Psoas muscle (tissue), 8 donors: ENCODE measurements around the gene EXOC3L1. TPM values are rescaled to one million over a fixed set of nuclear protein-coding genes. Genes with fewer than 3 reads are reported as not detected.

Experiments
- ATAC-seq, 4 donors: fragments of 200-7000 bp; cut with Tn5 transposase; one replicate each; pipeline ENCODE4 v1.9.1; 2020; ENCODE audit warnings: moderate library complexity in 3 of 4, mild to moderate bottlenecking in 2 of 4
- DNase-seq, 2 donors: peaks; one replicate each; pipeline ENCODE4 v3.0.0-alpha.2; 2020
- H3K27ac ChIP-seq: fragments of 200-600 bp; one replicate; pipeline ENCODE4 v1.8.0; 2022
- H3K27me3 ChIP-seq, 3 donors: fragments of 200-600 bp in 1 of 3; one replicate each; pipeline versions ENCODE4 v1.6.1 to v1.8.0; 2013 to 2022; ENCODE audit warnings: low read length in 2 of 3, mild to moderate bottlenecking in 2 of 3, moderate library complexity in 1 of 3; ENCODE audit not compliant: insufficient read depth in 3 of 3
- H3K36me3 ChIP-seq, 2 donors: fragments of 200-600 bp in 1 of 2; one replicate each; pipeline versions ENCODE4 v1.6.1 to v1.8.0; 2013 to 2022; ENCODE audit warnings: low read depth in 1 of 2, mild to moderate bottlenecking in 1 of 2, moderate library complexity in 1 of 2; ENCODE audit not compliant: insufficient read depth in 1 of 2
- H3K4me1 ChIP-seq: fragments of 200-600 bp; one replicate; pipeline ENCODE4 v1.8.0; 2022
- H3K4me3 ChIP-seq: fragments of 200-600 bp; one replicate; pipeline ENCODE4 v1.8.0; 2022; ENCODE audit warnings: mild to moderate bottlenecking
- H3K9me3 ChIP-seq: fragments of 200-600 bp; one replicate; pipeline ENCODE4 v1.8.0; 2022
- CTCF ChIP-seq: fragments of 200-600 bp; IDR thresholded peaks from one replicate; pipeline ENCODE4 v1.8.0; 2022; ENCODE audit warnings: antibody characterized with exemption
- WGBS, 3 donors: extraction: QIAGEN DNeasy Blood & Tissue Kit; methylation state at CpG; one replicate each; pipeline versions ENCODE4 v1.1.6 to v1.1.7; 2013; 5-methylcytosine and 5-hydroxymethylcytosine counted together
- intact Hi-C, 2 donors: fragments of 100-400 bp; cut with DNase I; formaldehyde crosslinking; loops; one replicate each; pipeline versions ENCODE4 v1.11.0 to v1.14.2; 2022
- polyA plus RNA-seq, 3 donors: library from polyadenylated mRNA; stranded (reverse); fragments of 200-250 nt; gene quantifications; one replicate each; pipeline ENCODE4 v1.2.3, GENCODE V29; 2013
- total RNA-seq, 4 donors: library from RNA; stranded (reverse); fragmentation: NEBNext Ultra II Directional in 2 of 4; extraction: Animal tissue kit (Norgen Biotek cat#: 25700) in 2 of 4; gene quantifications; one replicate each; pipeline versions ENCODE4 v1.2.1 to v1.2.4, GENCODE V29; 2021 to 2023
- donor health status: healthy with polysubstance abuse.
- donor health status: DM: no; HTN: no; CAD: no; lungs with moderate emphysema.
- donor health status: Bipolar disorder and iron deficiency.
- donor health status: healthy.
- donor health status: DM: yes; HTN: yes; CAD: no.
- donor health status: DM: no; HTN: no; CAD: no.
- donor health status: DM: no; HTN: no; CAD: no.
- donor health status: DM: yes; HTN: yes; CAD: no.

EXOC3L1 gene
- total and polyA plus RNA-seq, 7 donors = 0.84 to 3.4 (median 1.2) TPM

DNA sequence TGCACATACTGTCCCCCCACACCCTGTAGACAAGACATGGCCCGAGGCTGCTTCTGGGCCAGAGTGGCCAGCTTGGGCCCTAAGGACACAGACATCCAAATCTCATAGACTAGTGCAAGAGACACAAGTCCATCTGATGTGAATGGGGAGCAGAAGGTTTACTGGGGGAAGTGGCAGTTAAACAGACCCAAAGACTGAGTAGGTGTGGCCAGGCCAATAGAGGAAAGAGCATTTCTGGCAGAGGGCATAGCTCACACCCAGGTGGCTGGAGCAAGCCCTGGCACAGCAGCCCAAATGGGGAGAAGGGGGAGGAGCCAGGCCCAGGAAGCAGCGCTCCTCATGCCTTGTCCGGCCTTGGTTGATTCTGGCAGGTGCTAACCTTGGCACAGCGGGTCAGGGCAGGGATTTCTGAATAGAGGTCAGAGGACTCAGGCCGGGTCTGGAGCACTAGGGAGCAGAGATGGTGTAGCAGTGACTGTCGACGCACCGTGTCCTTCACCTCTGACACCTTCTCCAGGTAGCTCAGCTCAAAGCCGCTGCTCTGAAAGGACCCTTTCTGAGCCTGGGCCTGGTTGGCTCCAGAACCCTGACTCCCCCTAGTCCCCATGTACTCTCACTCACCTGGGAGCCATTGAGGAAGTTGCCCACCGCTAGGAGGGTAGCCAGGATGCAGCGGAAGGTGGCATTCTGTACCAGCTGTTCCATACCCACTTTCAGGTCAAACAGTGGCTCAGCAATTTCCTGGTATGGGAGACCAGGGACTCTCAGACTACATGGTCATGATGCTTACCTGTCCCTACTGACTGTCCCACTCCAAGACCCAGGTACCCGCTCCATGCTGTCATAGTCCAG is 41.1 kb upstream of the EXOC3L1 start:
- DNase-seq (peak in 1 of 2 donors; percentile 61), ATAC-seq (no peak)
- WGBS, 3 donors = 48 to 68% (median 59%) methylated on average over 12 of the region's 12 CpGs
- Histone ChIP-seq H3K36me3 (peaks cover 6 to 82% of the 10 kb centered on the region in 2 donors), H3K4me3 (no peak overlapping the region), H3K9me3 (no peaks in the 10 kb centered on the region), H3K27ac (peak overlapping the region; percentile 33), H3K4me1 (peaks cover 11% of the 10 kb centered on the region), H3K27me3 (no peaks in the 10 kb centered on the region)
- TF ChIP-seq CTCF = no peak
- intact Hi-C loops = no loop called here

- no peak for ATAC-seq
- TF ChIP-seq CTCF = no peak
- no peaks in the 10 kb centered on the region for H3K27me3 ChIP-seq
- peak in 1 of 2 donors; percentile 53 for DNase-seq
- intact Hi-C loops = loop anchor here in 1 of 2 donors (5.0 kb wide), 1 partner anchor 38 kb away; the partner anchor contains the start of genes E2F4 and EXOC3L1
- H3K4me1 ChIP-seq = peaks cover 16% of the 10 kb centered on the region
- no peaks in the 10 kb centered on the region for H3K9me3 ChIP-seq
- H3K4me3 ChIP-seq = no peak overlapping the region
- H3K27ac ChIP-seq = peak overlapping the region; percentile 33
- 82 to 87% (median 86%) methylated on average over 32 of the region's 32 CpGs for WGBS, 3 donors
- H3K36me3 ChIP-seq = peaks cover 6 to 73% of the 10 kb centered on the region in 2 donors
Measured at GRCh38 chr16:67229906-67230808, 40.2 kb upstream of the EXOC3L1 start.

DNA sequence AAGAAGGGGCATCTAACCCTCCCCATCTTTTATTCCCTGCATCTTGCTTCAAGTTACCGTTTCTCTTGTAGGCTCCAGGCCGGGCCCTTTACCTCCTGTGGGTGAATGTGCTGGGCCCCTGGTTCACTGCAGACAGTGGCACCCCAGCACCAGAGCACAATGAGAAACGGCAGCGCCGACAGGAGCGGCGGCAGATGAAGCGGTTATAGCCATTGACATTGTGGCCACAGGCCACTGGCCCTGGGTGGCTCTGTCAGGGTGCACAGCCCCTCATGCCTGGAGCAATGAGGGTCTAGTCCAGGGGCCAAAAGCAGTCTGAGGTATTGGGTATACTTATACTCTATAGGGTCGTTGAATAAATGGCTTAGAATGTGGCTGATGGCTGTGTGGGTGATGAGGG is 39.0 kb upstream of the EXOC3L1 start:
- WGBS, 3 donors = 78 to 90% (median 80%) methylated on average over 9 of the region's 9 CpGs
- intact Hi-C loops = loop anchor here in 1 of 2 donors (5.0 kb wide), 1 partner anchor 37 kb away; the partner anchor contains the start of genes E2F4 and EXOC3L1
- Histone ChIP-seq H3K27ac (no peak overlapping the region), H3K27me3 (no peaks in the 10 kb centered on the region), H3K4me1 (peaks cover 16% of the 10 kb centered on the region), H3K4me3 (no peak overlapping the region), H3K9me3 (no peaks in the 10 kb centered on the region), H3K36me3 (peaks cover 6 to 60% of the 10 kb centered on the region in 2 donors)
- no peak for TF ChIP-seq CTCF
- peak in 1 of 2 donors; percentile 45 for DNase-seq
- no peak for ATAC-seq

DNA sequence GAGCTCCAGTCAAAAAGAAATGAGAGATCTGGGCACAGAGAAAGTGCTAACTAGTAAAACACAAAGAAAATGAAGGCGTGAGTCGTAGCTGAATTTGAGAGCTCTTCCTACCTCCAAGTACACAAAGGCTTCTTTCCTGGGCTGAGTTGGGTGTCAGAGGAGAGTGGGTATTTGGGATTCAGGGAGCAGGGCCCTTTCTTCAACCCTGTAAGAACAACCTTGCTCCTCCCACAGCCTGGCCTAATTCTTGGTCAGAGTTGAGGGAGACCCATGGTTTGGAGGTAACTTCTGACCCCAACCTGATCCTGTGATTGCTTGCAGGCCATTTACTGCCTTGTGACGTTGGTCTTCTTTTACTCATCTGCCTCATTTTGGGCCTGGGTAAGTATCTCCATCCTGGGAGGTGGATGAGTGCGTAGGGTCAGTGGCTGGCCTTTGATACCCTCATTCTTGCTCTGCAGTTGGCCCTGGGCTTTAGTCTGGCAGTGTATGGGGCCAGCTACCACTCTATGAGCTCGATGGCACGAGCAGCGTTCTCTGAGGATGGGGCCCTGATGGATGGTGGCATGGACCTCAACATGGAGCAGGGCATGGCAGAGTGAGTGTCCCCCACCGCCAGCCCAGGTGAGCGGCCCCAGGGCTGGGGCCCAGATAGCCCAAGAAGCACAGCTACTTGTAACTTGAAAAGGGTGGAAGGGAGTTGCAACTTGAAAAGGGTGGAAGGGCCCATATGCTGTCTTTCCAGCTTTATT is 38.3 kb upstream of the EXOC3L1 start:
- no peak for TF ChIP-seq CTCF
- H3K27ac ChIP-seq = peak overlapping the region; percentile 83
- ATAC-seq (no peak), DNase-seq (peak in 1 of 2 donors; percentile 30)
- H3K9me3 ChIP-seq = no peaks in the 10 kb centered on the region
- intact Hi-C loops = loop anchor here in 1 of 2 donors (5.0 kb wide), 1 partner anchor 36 kb away; the partner anchor contains the start of genes E2F4 and EXOC3L1
- no peaks in the 10 kb centered on the region for H3K27me3 ChIP-seq
- H3K4me3 ChIP-seq = peak overlapping the region; percentile 91
- H3K4me1 ChIP-seq = peaks cover 16% of the 10 kb centered on the region
- peaks cover 6 to 57% of the 10 kb centered on the region in 2 donors for H3K36me3 ChIP-seq
- WGBS, 3 donors = 76 to 91% (median 77%) methylated on average over 9 of the region's 9 CpGs
